ENCODE results near the gene ATXN2.
A peak's percentile ranks its signal among the peaks of the same experiment; 100 is the strongest.
"Not testable (repeated sequence)": the region's sequence is repeated elsewhere in the genome, so short reads cannot be mapped to it uniquely, and the experiment has no call there.

The ATXN2 gene, protein sequence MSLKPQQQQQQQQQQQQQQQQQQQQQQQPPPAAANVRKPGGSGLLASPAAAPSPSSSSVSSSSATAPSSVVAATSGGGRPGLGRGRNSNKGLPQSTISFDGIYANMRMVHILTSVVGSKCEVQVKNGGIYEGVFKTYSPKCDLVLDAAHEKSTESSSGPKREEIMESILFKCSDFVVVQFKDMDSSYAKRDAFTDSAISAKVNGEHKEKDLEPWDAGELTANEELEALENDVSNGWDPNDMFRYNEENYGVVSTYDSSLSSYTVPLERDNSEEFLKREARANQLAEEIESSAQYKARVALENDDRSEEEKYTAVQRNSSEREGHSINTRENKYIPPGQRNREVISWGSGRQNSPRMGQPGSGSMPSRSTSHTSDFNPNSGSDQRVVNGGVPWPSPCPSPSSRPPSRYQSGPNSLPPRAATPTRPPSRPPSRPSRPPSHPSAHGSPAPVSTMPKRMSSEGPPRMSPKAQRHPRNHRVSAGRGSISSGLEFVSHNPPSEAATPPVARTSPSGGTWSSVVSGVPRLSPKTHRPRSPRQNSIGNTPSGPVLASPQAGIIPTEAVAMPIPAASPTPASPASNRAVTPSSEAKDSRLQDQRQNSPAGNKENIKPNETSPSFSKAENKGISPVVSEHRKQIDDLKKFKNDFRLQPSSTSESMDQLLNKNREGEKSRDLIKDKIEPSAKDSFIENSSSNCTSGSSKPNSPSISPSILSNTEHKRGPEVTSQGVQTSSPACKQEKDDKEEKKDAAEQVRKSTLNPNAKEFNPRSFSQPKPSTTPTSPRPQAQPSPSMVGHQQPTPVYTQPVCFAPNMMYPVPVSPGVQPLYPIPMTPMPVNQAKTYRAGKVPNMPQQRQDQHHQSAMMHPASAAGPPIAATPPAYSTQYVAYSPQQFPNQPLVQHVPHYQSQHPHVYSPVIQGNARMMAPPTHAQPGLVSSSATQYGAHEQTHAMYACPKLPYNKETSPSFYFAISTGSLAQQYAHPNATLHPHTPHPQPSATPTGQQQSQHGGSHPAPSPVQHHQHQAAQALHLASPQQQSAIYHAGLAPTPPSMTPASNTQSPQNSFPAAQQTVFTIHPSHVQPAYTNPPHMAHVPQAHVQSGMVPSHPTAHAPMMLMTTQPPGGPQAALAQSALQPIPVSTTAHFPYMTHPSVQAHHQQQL

DNA sequence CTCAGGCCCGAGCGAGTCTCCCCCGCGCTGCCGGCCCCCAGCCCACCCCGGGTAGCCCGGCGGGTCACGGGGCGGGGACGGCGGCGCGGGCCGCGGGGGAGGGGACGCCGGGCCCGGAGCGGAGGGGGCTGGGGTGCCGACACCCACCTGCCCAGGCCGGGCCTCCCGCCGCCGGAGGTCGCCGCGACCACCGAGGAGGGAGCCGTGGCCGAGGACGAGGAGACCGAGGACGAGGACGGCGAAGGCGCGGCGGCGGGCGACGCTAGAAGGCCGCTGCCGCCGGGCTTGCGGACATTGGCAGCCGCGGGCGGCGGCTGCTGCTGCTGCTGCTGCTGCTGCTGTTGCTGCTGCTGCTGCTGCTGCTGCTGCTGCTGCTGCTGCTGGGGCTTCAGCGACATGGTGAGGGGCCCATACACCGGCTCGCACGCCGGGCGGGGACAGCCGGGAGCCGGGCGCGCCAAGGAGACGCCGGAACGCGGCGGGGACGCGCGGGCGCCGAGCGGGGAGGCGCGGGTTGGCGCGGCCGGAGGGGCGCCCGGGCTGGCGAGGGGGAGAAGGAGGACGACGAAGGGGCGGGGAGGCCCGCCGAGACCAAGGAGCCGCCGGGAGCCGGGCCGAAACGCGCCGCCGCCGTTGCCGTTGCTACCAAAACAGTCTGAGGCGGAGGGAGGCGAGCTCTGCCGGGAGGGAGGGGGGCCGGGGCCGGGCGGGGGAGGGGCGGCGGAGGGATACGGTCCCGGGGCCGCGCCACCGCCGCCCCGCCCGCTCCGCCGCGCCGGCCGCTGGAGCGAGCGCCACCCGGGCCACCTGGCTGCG lies at the start of gene ATXN2:
ATXN2 (minus strand) TSS at position 679 of the 816 bp plus-strand sequence; CDS start at position 398, 281 bp downstream.
- peak; percentile 57 for DNase-seq

DNA sequence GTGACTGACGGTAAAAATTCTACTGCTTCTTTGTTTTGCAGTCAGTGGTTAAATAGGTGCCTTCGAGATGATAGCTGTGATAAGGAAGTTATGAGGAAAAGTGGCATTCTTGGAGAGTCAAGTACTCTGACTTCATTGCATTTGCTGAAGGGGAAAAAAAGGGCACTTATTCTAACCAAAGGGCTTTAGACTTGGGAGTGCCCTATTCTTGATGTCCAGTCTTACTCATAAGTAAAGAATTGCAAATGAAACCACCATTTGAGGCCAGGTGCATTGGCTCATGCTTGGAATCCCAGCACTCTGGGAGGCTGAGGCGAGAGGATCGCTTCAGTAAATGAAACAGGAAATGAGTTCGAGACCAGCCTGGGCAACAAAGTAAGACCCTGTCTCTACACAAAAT lies 46.3 kb upstream of the ATXN2 start:
- DNase-seq: no peak

DNA sequence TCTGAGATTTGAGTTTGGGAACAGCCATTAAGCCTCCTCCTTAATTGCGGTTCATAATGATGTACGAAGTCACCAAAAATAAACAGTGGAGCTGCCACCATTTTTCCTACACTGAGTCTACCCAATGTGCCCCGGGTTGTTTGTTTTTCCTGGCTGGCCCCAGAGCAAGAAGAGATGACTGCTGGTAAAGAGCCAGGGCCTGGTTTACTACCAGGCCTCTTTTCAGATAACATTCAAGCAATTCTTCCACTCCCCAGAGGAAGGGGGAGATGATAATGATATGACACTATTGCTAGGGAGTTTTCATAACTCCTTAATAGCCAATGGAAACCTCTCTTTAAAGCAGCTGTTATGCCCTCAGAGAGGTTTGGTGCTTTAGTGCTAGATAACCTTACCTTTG lies 44.3 kb upstream of the ATXN2 start:
- no peak for DNase-seq

DNA sequence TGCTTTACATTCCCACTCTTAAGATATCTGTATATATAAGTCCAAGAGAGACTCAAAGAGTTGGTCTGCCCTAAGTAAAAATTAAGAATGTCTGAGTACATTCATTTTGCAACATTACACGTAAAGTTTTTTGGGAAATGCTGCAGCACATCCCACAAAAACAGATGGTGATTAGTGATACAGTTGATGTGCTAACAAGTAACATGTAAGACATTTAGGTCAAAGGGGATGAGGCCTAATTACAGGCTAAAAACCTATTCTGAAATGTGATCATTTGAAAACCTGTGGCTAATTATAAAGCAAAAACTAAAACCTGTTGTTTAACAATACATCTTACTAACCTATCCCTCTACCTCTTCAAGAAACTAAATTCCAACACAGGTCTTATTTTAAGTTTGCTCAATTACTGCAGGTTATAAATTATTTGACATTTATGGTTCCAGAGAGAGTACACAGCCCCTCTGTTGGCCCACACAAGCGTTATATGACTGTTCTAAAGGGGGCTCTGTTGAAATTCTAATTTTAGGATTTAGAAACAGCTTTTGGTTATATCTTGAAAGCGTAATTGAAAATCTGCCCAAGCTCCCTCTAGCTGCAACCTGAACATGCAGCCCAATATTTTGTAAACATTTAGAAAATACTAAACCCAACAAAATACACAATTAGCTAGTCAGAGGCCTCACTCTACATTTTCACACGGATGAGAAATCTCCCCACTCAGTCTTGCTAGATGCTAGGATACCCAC lies 43.7 kb upstream of the ATXN2 start:
- no peak for DNase-seq

DNA sequence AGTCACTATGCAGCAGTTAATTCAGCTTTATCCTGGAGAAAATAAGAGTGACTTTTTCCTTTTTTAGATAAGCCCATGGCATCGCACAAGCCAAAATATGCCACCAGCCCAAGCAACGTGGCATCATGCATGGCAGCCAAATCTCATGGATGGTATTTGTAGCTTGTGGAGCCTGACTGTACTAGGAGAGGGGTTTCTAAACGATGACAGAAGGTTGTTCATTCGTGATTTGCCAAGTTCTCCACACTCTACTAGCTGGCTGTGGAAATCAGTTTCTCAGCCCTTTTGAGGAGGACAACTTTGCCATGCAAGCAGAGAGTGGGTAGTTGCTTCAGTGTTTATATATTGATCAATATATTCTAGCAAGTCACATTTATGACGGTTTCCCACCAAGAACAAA lies 41.4 kb upstream of the ATXN2 start:
- no peak for DNase-seq

DNA sequence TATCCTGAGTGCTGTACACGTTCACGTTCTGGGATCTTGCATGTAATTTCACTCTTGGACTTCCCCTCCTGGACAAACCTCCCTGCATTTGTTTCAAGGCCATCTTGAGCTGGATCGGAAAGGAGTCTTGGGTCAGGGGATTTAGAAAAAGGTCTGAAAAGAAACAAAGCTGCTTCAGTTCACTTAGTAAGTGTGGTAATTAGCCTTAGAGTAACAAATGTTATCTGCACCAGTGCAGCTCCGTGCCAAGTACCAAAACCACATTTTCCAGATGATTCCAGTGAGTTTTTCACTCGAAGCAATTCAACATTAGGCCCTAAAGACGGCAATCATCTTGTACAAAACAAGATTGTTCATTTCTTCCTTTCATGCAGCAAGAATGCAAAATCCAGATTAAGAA lies 39.4 kb upstream of the ATXN2 start:
- no peak for DNase-seq

DNA sequence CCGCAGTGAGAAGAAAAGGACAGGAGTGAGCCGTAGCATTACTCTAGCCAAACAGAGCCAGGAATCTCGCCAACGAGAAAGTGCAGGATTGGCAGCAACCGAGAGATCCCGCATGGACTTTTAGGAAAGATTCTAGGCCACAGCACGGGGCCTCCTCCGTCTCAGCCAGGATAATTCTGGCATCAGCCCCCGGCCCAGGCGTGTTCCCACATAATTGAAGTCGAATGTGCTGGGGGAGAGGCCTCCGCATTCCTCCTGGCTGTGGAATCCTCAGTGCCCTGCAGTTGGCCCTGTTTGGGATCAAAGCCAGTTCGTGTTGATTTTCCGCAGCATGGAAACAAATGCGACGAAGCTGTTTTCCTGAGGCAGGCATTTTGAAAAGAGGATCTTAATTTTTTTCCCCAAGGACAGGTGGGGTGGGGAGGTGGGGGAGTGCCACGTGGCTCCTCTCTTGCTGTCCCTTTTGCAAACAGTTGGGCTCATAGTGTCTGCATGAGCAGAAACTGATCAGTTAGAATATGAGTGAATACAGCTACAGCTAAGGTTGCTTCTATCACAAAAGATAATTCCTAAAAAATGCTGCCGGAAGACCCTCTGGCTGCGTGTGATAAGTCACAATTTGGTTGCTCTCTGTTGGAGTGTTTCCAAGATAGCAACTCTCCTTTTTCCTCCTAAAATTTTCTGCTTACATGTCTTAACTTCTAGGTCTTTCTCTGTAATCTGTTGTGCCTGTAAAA lies 37.3 kb upstream of the ATXN2 start:
- no peak for DNase-seq

DNA sequence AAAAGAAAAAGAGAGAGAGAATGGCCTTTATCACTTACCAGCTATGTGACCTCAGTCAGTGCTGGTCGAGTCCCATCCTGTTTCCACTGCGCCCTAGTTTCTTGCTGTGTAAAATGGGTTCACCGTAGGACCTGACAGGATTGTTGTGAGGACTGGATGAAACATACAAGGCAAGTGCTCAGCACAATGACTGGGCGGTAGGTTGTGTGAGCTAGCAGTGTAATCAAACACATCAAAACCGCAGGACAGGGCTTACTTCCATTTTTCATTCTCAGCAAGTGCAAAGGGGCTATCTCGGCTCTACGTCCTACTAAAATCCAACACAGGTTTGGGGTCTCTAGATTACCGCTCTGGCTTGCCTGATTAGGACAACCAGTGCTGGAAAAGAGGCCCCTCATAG lies 36.4 kb upstream of the ATXN2 start:
- DNase-seq: no peak

DNA sequence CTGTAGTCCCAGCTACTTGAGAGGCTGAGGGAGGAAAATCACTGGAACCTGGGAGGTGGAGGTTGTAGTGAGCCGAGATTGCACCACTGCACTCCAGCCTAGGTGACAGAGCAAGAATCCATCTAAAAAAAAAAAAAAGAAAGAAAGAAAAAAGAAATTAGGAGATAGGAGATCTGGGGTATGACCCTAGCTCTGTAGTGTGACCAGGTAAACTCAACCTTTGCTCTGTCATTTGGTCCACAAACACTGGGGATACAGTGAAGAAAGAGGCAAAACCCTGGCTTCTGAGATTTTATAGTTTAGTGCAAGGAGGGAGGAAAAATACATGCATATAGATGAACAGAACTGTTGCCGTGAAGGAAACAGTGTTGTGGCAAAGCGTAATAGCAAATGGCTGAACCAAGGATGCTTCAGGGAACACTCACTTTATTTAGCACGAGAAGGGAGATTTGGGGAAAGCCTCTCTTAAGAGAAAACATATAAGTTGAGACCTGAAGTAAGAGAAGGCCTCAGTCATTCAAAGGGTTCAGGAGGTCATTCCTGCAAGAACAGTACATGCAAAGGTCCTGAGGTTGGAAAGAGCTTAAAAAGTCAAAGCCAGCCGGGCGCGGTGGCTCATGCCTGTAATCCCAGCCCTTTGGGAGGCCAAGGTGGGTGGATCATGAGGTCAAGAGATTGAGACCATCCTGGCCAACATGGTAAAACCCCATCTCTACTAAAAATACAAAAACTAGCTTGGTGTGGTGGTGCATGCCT lies 29.6 kb upstream of the ATXN2 start:
- no peak for DNase-seq

DNA sequence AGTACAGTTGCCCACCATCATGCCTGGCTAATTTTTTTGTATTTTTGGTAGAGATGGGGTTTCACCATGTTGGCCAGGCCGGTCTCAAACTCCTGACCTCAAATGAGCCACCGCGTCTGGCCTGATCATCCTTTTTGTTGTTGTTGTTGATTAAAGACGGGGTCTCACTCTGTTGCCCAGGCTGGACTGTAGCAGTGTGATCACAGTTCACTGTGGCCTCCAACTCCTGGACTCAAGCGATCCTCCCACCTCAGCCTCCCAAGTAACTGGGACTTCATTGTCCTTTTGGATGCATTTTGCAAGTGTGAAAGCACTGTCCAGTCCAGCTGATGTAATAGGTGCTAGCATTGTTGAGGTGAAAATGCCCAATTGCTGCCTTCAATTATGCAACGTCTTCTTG lies 27.1 kb upstream of the ATXN2 start:
- no peak for DNase-seq

DNA sequence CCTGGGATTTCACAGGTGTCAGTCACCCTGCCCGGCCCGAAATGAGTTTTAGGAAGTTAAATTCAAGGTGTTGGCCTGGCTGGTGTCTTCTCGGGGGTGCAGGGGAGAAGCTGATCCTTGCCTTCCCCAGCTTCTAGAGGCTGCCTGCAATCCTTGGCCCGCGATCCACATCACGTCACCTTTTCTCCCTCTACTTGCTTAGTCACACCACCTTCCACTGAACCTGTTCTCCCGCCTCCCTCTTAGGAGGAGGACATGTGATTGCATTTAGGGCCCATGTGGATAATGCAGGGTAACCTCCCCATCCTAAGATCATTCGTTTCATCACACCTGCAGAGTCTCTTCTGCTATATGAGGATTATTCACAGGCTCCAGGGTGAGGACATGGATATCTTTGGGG lies 25.4 kb upstream of the ATXN2 start:
- DNase-seq: no peak

DNA sequence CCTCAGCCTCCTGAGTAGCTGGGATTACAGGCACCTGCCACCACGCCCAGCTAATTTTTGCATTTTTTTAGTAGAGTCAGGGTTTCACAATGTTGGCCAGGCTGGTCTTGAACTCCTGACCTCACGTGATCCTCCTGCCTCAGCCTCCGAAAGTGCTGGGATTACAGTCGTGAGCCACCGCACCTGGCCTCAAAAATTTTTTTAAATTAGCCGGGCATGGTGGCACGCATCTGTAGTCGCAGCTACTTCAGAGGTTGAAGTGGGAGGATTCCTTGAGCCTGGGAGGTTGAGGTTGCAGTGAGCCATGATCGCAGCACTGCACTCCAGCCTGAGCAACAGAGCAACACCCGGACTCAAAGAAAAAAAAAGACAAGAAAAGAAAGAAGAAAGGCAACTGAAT lies 18.7 kb upstream of the ATXN2 start:
- DNase-seq: not testable (repeated sequence)

DNA sequence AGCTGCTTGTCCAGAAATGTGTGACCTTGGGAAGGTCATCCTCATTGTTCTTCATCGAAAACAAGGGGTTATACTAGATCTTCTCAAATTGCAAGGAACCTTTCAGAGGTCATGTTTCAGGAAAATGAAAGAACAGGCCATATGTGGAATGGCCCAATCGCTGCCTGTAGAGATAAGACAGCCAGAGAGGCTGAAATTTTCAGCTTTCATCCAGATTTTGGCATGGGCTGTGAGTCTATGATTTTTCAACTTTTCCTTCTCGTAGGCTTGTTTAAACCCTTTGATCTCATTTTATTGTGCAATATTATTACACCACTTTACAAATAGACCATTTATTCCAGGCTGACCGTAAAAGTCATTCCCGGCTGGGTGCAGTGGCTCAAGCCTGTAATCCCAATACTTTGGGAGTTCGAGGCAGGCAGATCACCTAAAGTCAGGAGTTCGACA lies 17.1 kb upstream of the ATXN2 start:
- DNase-seq: no peak

DNA sequence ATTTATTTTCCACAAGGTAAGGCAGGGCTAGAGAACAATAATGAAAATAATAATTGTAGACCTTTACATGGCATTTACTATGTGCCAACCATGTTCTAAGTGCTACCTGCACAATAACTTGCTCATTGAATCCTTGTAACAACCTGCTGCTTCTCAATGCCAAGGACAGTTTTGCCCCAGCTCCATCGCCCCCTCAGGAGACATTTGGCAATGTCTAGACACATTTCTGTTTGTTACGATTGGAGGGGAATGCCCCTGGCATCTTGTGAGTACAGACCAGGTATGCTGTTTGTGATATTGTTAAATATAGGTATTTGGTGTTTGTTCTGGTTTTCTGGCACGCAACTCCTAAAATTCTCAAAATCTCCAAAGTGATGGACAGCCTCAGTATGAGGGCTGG lies 8.1 kb upstream of the ATXN2 start:
- DNase-seq: no peak

DNA sequence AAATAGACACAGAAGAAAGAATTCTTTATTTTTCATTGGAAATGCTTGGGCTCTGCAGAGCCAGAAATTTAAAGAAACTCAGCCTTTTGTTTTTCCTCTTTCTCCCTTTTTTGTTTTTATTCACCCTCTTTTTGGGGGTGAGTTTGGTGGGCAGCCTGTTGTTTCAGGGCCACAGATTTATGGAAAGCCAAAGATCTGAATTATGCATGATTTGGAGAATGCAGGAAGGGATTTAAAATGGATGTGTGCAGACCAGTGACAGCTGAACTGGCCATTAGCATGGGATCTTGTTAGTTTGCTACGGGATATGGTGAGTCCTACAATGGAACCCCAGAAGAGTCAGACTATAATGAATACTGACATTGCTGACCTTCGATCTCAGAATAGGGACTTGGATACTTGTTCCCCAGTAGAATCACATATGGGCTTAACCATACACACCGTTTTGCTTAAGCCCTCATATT lies 7.7 kb upstream of the ATXN2 start:
- DNase-seq: no peak

DNA sequence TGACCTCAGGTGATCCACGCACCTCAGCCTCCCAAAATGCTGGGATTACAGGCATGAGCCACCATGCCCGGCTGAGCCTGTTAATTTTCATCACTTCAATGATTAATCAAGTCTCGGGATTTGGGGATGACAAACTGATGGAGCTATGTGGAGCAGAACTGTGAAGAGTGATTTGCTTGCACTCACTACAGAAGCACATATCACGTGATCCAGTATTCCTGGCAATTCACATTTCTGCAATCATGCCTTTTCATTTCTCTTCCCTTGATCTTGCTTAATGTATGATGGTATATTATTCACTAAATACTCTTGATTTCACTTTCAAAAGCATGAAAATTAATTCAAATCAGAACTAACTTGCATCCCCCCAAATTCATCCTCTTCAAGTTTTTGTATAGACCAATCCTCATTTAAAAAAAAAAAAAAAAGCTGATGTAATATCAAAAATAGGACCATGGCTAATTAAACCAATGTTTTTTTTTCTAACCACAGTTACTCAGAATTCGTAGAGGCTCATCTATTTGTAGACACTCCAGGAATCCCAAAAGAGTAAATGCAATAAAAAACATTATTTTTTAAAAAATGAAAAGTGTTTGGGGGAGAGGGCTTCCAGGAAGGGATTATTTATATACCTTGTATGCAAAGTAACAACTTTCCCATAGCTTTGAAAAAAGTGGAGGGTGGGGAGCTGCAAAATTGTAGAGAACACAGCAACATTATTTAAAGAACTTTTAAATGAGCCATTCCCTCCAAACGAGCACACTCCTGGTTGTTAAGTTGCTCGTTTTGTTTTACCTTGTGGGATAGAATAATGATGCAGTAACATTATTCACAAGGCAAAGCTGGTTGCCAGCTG lies 7.0 kb upstream of the ATXN2 start:
- no peak for DNase-seq

DNA sequence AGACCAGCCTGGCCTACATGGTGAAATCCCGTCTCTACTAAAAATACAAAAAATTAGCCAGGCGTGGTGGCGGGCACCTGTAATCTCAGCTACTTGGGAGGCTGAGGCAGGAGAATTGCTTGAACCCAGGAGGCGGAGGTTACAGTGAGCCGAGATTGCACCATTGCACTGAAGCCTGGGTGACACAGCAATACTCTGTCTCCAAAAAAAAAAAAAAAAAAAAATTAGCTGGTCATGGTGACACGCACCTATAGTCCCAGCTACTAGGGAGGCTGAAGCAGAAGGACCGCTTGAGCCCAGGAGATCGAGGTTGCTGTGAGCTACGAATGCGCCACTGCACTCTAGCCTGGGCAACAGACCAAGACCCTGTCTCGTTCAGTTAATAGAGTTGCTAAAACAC lies 3.7 kb upstream of the ATXN2 start:
- DNase-seq: not testable (repeated sequence)

DNA sequence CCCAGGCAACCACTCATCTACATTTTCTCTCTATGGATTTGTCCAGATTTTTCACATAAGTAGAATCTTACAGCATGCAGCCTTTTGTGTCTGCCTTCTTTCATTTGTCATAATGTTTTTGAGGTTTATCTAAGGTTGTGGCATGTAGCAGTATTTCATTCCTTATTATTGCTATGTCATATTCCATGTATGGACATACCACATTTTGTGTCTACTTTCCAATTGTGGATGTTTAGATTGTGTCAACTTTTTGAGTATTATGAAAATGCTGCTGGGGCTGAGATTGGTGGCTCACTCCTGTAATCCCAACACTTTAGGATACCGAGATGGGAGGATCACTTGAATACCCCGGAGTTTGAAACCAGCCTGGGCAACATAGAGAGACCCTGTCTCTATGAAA lies 3.2 kb upstream of the ATXN2 start:
- no peak for DNase-seq

DNA sequence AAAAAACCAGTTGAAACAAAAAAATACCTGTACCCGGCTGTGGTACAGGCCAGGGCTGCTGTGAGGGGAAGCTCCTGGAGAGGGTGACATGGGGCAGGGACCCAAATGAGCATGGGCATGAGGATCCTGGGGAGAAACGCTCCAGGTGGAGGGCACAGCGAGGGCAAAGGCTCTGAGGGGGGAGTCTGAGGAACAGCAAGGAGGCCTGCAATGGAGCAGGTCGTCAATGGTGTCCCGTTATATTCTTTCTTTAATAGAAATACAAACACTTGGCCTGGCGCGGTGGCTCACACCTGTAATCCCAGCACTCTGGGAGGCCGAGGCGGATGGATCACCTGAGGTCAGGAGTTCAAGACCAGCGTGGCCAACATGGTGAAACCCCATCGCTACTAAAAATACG lies 1.9 kb upstream of the ATXN2 start:
- DNase-seq: not testable (repeated sequence)

Data from DMS153 (cell line).